SK-N-SH (cell line): ENCODE results near the gene MED31. TPM values are rescaled to one million over a fixed set of nuclear protein-coding genes. Genes with fewer than 3 reads are reported as not detected.

Source experiments
- CTCF ChIA-PET: fragments of 300-600, 350-600 bp; formaldehyde crosslinking; extraction: SDS; loops from one replicate; lab custom pipeline; 2021; lab: Yijun Ruan, JAX
- POLR2A ChIA-PET: fragments of 350-600 bp; sonication (Branson Sonifier 250); formaldehyde crosslinking; extraction: SDS; loops from one replicate; lab custom pipeline; 2020; ENCODE audit warnings: antibody characterized with exemption, inconsistent platforms; lab: Yijun Ruan, JAX
- DNase-seq: peaks from one replicate; pipeline ENCODE4 v3.0.0; 2012
- H2AFZ ChIP-seq: fragments of 200-600 bp; sonication (generic); 2 replicates; pipeline ENCODE4 v1.8.1; 2016; ENCODE audit warnings: antibody characterized with exemption, mild to moderate bottlenecking, low read depth
- H3F3A ChIP-seq: fragments of 200-600 bp; sonication (generic); replicated peaks from 2 replicates; pipeline ENCODE3; 2016; ENCODE audit warnings: antibody characterized with exemption, mild to moderate bottlenecking; ENCODE audit not compliant: insufficient read depth
- H3K27ac ChIP-seq, 2 experiments: fragments of 200-500 bp in 1 of 2; fragments of 200-600 bp in 1 of 2; sonication (Bioruptor generic) in 1 of 2; sonication (generic), shearing (Covaris generic) in 1 of 2; 2 replicates each; pipeline versions ENCODE4 v1.5.1 to v1.6.1; 2014 to 2016; ENCODE audit warnings: low read depth in 2 of 2, inconsistent platforms in 1 of 2, low read length in 1 of 2, mild to moderate bottlenecking in 1 of 2, mixed read lengths in 1 of 2
- H3K27me3 ChIP-seq: fragments of 200-600 bp; sonication (generic), shearing (Covaris generic); 2 replicates; pipeline ENCODE4 v1.6.1; 2016; ENCODE audit warnings: mixed run types; ENCODE audit not compliant: insufficient read depth
- H3K36me3 ChIP-seq, 2 experiments: fragments of 200-500 bp in 1 of 2; fragments of 200-600 bp in 1 of 2; sonication (Bioruptor generic) in 1 of 2; sonication (generic) in 1 of 2; replicated peaks in 1 of 2; 2 replicates each; pipeline versions ENCODE3 to v1.5.1; 2014 to 2016; ENCODE audit warnings: low read length in 1 of 2, mild to moderate bottlenecking in 1 of 2; ENCODE audit not compliant: insufficient read depth in 2 of 2, control insufficient read depth in 1 of 2
- H3K4me1 ChIP-seq, 2 experiments: fragments of 200-500 bp in 1 of 2; fragments of 200-600 bp in 1 of 2; sonication (Bioruptor generic) in 1 of 2; sonication (generic), shearing (Covaris generic) in 1 of 2; 2 replicates each; pipeline versions ENCODE4 v1.5.1 to v1.6.1; 2014 to 2016; ENCODE audit warnings: low read depth in 1 of 2, low read length in 1 of 2, mixed run types in 1 of 2; ENCODE audit not compliant: insufficient read depth in 2 of 2, control insufficient read depth in 1 of 2
- H3K4me2 ChIP-seq: fragments of 200-600 bp; sonication (generic), shearing (Covaris generic); 2 replicates; pipeline ENCODE4 v1.6.1; 2017; ENCODE audit warnings: mixed run types
- H3K4me3 ChIP-seq, 2 experiments: fragments of 200-500 bp in 1 of 2; fragments of 200-600 bp in 1 of 2; sonication (Bioruptor generic) in 1 of 2; sonication (generic), shearing (Covaris generic) in 1 of 2; 2 replicates each; pipeline versions ENCODE4 v1.5.1 to v1.8.1; 2014 to 2016; ENCODE audit warnings: low read depth in 2 of 2, inconsistent platforms in 1 of 2, low read length in 1 of 2, mild to moderate bottlenecking in 1 of 2, mixed read lengths in 1 of 2, moderate library complexity in 1 of 2
- H3K79me2 ChIP-seq: fragments of 200-600 bp; sonication (generic); 2 replicates; pipeline ENCODE4 v1.8.1; 2017; ENCODE audit warnings: mild to moderate bottlenecking; ENCODE audit not compliant: insufficient read depth
- H3K9ac ChIP-seq: fragments of 200-600 bp; sonication (generic); 2 replicates; pipeline ENCODE4 v1.6.1; 2017; ENCODE audit warnings: mixed run types
- H3K9me2 ChIP-seq: fragments of 200-600 bp; sonication (generic); 2 replicates; pipeline ENCODE4 v1.6.1; 2017; ENCODE audit warnings: mixed run types
- H3K9me3 ChIP-seq: fragments of 200-600 bp; sonication (generic); 2 replicates; pipeline ENCODE4 v1.6.1; 2017; ENCODE audit warnings: mixed run types, mild to moderate bottlenecking, moderate library complexity
- H4K20me1 ChIP-seq: fragments of 200-600 bp; sonication (generic); 2 replicates; pipeline ENCODE4 v1.6.1; 2017; ENCODE audit warnings: mild to moderate bottlenecking, mixed run types; ENCODE audit not compliant: insufficient read depth
- CHD2 ChIP-seq: fragments of 150-350 bp; IDR thresholded peaks from 2 replicates; pipeline ENCODE4 v1.6.1; 2018; ENCODE audit warnings: low read length; ENCODE audit not compliant: partially characterized antibody
- CTCF ChIP-seq: fragments of 200-600 bp; sonication (generic); IDR thresholded peaks from 2 replicates; pipeline ENCODE4 v1.6.1; 2017; ENCODE audit warnings: antibody characterized with exemption, mild to moderate bottlenecking, moderate library complexity
- ELF1 ChIP-seq: IDR thresholded peaks from 2 replicates; pipeline ENCODE4 v1.4.0; 2012
- EP300 ChIP-seq, 2 experiments: IDR thresholded peaks; 2 replicates each; pipeline versions ENCODE4 v1.4.0 to v1.6.1; 2012; ENCODE audit warnings: borderline replicate concordance in 1 of 2, low read depth in 1 of 2, low read length in 1 of 2
- EZH2phosphoT487 ChIP-seq: fragments of 200-600 bp; sonication (generic); IDR thresholded peaks from 2 replicates; pipeline ENCODE4 v1.6.1; 2017; ENCODE audit warnings: low read depth, mixed run types, mild to moderate bottlenecking, antibody characterized with exemption, moderate library complexity, borderline replicate concordance
- FOSL2 ChIP-seq: IDR thresholded peaks from 2 replicates; pipeline ENCODE4 v1.4.0; 2012; ENCODE audit warnings: low read depth, mild to moderate bottlenecking, moderate library complexity, borderline replicate concordance
- FOXJ3 ChIP-seq: sonication (generic); formaldehyde crosslinking; IDR thresholded peaks from 2 replicates; pipeline ENCODE4 v1.5.1; 2020; ENCODE audit warnings: mild to moderate bottlenecking, missing genetic modification reagents
- FOXM1 ChIP-seq: IDR thresholded peaks from 2 replicates; pipeline ENCODE4 v1.4.0; 2012; ENCODE audit warnings: low read depth, mild to moderate bottlenecking
- JUND ChIP-seq: IDR thresholded peaks from 2 replicates; pipeline ENCODE4 v1.4.0; 2012
- MXI1 ChIP-seq: IDR thresholded peaks from 2 replicates; pipeline ENCODE4 v1.6.1; 2012; ENCODE audit warnings: mild to moderate bottlenecking, low read depth, low read length, improper control_type of control experiment
- NFIC ChIP-seq: IDR thresholded peaks from 2 replicates; pipeline ENCODE4 v1.4.0; 2012; ENCODE audit warnings: borderline replicate concordance
- RAD21 ChIP-seq: IDR thresholded peaks from 2 replicates; pipeline ENCODE4 v1.6.1; 2012; ENCODE audit warnings: mild to moderate bottlenecking, low read length
- RCOR1 ChIP-seq: fragments of 150-350 bp; IDR thresholded peaks from 2 replicates; pipeline ENCODE4 v1.6.1; 2017; ENCODE audit warnings: antibody characterized with exemption, low read length
- REST ChIP-seq: IDR thresholded peaks from 2 replicates; pipeline ENCODE4 v1.6.1; 2012; ENCODE audit warnings: mild to moderate bottlenecking, low read depth, low read length, moderate library complexity
- RFX5 ChIP-seq: IDR thresholded peaks from 2 replicates; pipeline ENCODE4 v1.6.1; 2012; ENCODE audit warnings: mild to moderate bottlenecking, improper control_type of control experiment, low read length
- RXRA ChIP-seq: IDR thresholded peaks from 2 replicates; pipeline ENCODE4 v1.4.0; 2012; ENCODE audit warnings: low read depth, mild to moderate bottlenecking, borderline replicate concordance
- SIN3A ChIP-seq: IDR thresholded peaks from 2 replicates; pipeline ENCODE4 v1.6.1; 2012; ENCODE audit warnings: low read depth, mild to moderate bottlenecking, low read length, moderate library complexity, borderline replicate concordance
- TAF1 ChIP-seq: IDR thresholded peaks from 2 replicates; pipeline ENCODE4 v1.6.1; 2012; ENCODE audit warnings: low read depth, mild to moderate bottlenecking, low read length, moderate library complexity, borderline replicate concordance
- TCF12 ChIP-seq: IDR thresholded peaks from 2 replicates; pipeline ENCODE4 v1.4.0; 2012
- YY1 ChIP-seq: IDR thresholded peaks from 2 replicates; pipeline ENCODE4 v1.4.0; 2012; ENCODE audit warnings: low read depth, mild to moderate bottlenecking
- WGBS: methylation state at CpG from one replicate; pipeline ENCODE4 v1.1.6; 2017; ENCODE audit warnings: low lambda C conversion rate; 5-methylcytosine and 5-hydroxymethylcytosine counted together
- polyA plus RNA-seq, 3 experiments: library from polyadenylated mRNA; depleted of rRNA; stranded (reverse); fragments of >200 nt; gene quantifications; 2 replicates each; pipeline ENCODE4 v1.2.3, GENCODE V29; 2012
- TF ChIP-seq, protein P1 (sequence below): IDR thresholded peaks from 2 replicates; pipeline ENCODE4 v1.4.0; 2012; ENCODE audit warnings: low read depth
- TF ChIP-seq, protein P2 (sequence below): fragments of 150-350 bp; IDR thresholded peaks from 2 replicates; pipeline ENCODE4 v1.6.1; 2016; ENCODE audit warnings: mild to moderate bottlenecking, low read depth, low read length

Gene MED31
- polyA plus RNA-seq, 1 of the 3 experiments (the other 2 are of a cell fraction), result 15.1 TPM

DNA sequence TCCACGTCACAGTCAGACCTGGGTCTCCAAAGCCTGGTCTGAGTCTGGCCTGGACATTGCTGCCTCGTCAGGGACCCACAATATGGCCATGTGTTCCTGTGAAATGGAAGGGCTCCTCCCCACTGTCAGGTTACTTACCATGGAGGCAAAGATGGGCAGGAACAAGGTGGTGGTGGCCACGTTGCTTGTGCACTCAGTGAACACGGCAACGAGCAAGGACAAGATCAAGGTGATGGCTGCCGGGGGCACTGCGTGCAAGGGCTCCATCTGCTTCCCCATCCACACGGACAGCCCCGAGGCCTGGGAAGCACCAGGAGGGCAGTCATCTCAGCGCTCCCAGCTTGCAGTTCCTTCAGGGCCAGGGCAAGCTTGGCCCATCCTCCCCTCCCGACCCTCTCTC lies 39.2 kb upstream of the MED31 start:
- no peak for DNase-seq
- no peak overlapping the region for H3K4me2 ChIP-seq
- H3K27me3 ChIP-seq, result peaks cover 87% of the 10 kb centered on the region
- no peaks in the 10 kb centered on the region for H3K9me2 ChIP-seq
- no peak overlapping the region for H3K4me3 ChIP-seq
- TF ChIP-seq, protein P1, sequence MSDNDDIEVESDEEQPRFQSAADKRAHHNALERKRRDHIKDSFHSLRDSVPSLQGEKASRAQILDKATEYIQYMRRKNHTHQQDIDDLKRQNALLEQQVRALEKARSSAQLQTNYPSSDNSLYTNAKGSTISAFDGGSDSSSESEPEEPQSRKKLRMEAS, result no peak
- TF ChIP-seq ELF1 (no peak), FOXM1 (no peak), EZH2phosphoT487 (no peak), TAF1 (no peak), TCF12 (no peak), SIN3A (no peak), JUND (no peak), RCOR1 (no peak), NFIC (no peak)
- no peaks in the 10 kb centered on the region for H3K9me3 ChIP-seq
- H3F3A ChIP-seq, result no peaks in the 10 kb centered on the region
- no peaks in the 10 kb centered on the region for H4K20me1 ChIP-seq
- 4% methylated on average over 10 of the region's 11 CpGs for WGBS
- ChIA-PET POLR2A (no interaction called here), CTCF (interaction anchor here (1.0 to 1.1 kb wide), 2 partner anchors 17 to 18 kb away, joined by 3 read pairs; no protein-coding TSS in a partner anchor)
- no peak overlapping the region for H2AFZ ChIP-seq
- no peak overlapping the region for H3K9ac ChIP-seq
- H3K36me3 ChIP-seq, result no peaks in the 10 kb centered on the region
- no peak overlapping the region for H3K27ac ChIP-seq
- H3K4me1 ChIP-seq, result no peaks in the 10 kb centered on the region
- H3K79me2 ChIP-seq, result no peaks in the 10 kb centered on the region

- Histone ChIP-seq H3K4me1 (no peaks in the 10 kb centered on the region), H3K27me3 (peaks cover 82% of the 10 kb centered on the region), H3K79me2 (no peaks in the 10 kb centered on the region), H3K27ac (no peak overlapping the region), H3K9me2 (no peaks in the 10 kb centered on the region), H4K20me1 (no peaks in the 10 kb centered on the region), H3K4me2 (no peak overlapping the region), H3K9ac (no peak overlapping the region), H3K9me3 (no peaks in the 10 kb centered on the region), H3K4me3 (no peak overlapping the region), H3K36me3 (no peaks in the 10 kb centered on the region), H2AFZ (no peak overlapping the region), H3F3A (no peaks in the 10 kb centered on the region)
- ChIA-PET POLR2A (no interaction called here), CTCF (no interaction called here)
- WGBS, result 56% methylated on average over 9 of the region's 9 CpGs
- no peak for DNase-seq
- TF ChIP-seq TAF1 (no peak), RFX5 (no peak), RAD21 (no peak), EP300 (IDR thresholded peaks at IDR 0.05; ENCODE audit: borderline replicate concordance in 1 of 2, low read depth in 1 of 2, low read length in 1 of 2) (no peak), REST (no peak), FOXM1 (no peak), JUND (no peak), ELF1 (no peak), RXRA (no peak), FOSL2 (no peak), CHD2 (no peak), CTCF (no peak), FOXJ3 (CRISPR knock-in tag) (no peak), NFIC (no peak), YY1 (no peak), MXI1 (no peak)
- TF ChIP-seq, protein P2, sequence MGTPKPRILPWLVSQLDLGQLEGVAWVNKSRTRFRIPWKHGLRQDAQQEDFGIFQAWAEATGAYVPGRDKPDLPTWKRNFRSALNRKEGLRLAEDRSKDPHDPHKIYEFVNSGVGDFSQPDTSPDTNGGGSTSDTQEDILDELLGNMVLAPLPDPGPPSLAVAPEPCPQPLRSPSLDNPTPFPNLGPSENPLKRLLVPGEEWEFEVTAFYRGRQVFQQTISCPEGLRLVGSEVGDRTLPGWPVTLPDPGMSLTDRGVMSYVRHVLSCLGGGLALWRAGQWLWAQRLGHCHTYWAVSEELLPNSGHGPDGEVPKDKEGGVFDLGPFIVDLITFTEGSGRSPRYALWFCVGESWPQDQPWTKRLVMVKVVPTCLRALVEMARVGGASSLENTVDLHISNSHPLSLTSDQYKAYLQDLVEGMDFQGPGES, result no peak
Observed at GRCh38 chr17:6688944-6689343, 37.5 kb upstream of the MED31 start.
